Measurements from ENCODE around the gene ABTB2. TPM values are rescaled to one million over a fixed set of nuclear protein-coding genes. Genes with fewer than 3 reads are reported as not detected.

ABTB2 gene
- total RNA-seq, 1 donor from 2014 or later = 15.9 TPM

DNA sequence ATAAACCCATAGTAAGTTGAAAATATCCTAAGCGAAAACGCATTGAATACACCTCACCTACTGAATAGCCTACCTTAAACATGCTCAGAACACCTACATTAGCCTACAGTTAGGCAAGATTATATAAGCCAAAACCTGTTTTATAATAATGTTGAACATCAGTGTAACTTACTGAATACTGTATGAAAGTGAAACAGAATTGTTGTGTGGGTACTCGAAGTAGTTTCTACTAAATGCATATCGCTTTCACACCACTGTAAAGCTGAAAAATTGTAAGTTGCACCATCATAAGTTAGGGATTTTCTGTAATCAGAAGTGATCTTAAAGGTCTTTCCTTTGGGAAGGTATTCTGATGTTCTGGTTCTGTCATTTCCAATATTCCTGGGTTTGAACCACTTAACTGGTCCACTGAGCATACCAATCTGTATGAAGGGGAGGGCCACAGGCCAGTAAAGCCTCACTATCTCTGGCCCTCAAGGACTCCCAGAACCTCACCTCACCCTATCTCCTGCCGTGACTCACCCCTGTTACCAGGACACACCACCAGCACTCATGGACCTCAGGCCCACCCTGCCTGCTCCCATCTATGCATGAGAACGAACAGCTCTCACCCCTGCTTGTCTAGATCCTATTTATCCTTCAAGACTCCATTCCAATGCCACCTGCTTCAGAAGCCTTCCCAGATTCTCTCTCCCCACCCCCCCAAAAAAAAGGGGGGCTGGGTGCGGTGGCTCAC lies 182.4 kb downstream of the ABTB2 start:
- intact Hi-C loops (cut with DNase I) = loop anchor here (2.0 kb wide), 1 partner anchor 183 kb away; the partner anchor contains the start of gene ABTB2
- ATAC-seq (ENCODE audit: poor library complexity) = no peak
- DNase-seq = no peak

DNA sequence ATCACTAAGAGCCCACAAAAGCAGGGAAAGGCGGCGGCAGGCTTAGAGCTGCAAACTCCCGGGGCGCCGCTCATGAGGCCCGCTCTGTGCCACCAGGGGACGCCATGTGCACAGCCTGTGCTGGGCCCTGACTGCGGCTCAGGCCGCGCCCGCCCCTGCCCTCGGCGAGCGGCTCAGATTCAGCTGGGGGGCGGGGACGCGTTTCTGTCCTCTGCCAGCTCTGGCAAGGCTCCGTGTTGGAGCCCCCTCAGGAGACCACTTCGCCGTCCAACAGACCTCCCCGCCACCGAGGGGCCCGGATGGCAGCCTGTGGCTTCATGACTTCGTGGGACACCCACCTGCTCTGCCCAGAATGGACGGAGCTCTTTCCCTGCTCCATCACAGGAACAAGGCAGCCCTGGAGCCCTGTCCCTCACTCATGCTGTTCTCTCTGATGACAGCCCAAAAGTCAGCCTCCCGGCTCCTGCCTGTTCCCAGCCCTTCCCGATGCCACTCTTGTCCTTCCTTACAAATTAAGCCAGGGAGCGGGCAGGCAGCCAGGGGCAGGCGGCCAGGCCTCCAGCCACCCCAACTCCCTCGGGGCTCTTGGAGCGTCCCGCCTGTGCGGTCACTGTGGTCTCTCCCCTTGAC lies 183.3 kb downstream of the ABTB2 start:
- intact Hi-C loops (cut with DNase I) = loop anchor here (2.0 to 5.0 kb wide), 2 partner anchors 177 to 184 kb away; partner anchors contain the start of gene ABTB2
- peak; percentile 91 for DNase-seq
- ATAC-seq (ENCODE audit: poor library complexity) = peak; percentile 100

DNA sequence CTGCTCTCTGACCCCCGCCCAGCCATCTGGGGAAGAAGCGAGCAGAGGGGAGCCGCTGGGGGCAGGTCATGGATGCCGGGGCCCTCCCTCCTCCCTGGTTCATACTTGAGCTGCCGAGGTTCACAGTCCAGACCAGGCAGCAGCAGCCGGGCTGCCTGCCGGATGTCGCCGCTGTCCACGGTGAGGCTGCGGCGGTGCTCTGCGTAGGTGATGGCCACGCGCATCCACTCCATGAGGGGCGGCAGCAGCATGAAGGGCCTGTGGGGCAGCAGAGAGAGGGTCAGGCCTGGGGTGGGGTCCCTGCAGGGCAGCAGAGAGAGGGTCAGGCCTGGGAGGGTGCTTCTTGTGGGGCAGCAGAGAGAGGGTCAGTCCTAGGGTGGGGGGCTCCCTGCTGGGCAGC lies 184.8 kb downstream of the ABTB2 start:
- no peak for DNase-seq
- ATAC-seq (ENCODE audit: poor library complexity) = no peak
- intact Hi-C loops (cut with DNase I) = loop anchor here (5.0 kb wide), 1 partner anchor 176 kb away; no protein-coding TSS in a partner anchor

DNA sequence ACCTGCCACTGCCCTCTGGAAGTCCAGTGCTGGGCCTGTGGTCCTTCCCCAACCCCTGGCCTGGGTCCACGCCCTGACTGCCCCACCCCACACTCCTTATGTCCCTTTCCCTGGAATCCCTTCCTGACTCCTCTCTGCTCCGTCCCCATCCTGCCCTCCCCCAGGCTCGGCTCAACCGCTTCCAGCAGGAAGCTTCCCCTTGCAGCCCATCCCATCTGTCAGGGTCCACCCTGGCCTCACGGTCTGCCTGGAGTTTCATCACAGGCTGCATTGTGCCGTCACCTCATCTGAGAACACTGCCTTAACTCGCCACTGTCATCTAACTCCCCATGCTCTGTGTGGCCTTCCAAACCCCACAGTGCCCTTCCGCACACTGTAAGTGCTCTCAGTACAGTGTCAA lies 188.1 kb downstream of the ABTB2 start:
- DNase-seq (no peak), ATAC-seq (ENCODE audit: poor library complexity) (no peak)
- intact Hi-C loops (cut with DNase I) = loop anchor here (5.0 kb wide), 1 partner anchor 172 kb away; no protein-coding TSS in a partner anchor

DNA sequence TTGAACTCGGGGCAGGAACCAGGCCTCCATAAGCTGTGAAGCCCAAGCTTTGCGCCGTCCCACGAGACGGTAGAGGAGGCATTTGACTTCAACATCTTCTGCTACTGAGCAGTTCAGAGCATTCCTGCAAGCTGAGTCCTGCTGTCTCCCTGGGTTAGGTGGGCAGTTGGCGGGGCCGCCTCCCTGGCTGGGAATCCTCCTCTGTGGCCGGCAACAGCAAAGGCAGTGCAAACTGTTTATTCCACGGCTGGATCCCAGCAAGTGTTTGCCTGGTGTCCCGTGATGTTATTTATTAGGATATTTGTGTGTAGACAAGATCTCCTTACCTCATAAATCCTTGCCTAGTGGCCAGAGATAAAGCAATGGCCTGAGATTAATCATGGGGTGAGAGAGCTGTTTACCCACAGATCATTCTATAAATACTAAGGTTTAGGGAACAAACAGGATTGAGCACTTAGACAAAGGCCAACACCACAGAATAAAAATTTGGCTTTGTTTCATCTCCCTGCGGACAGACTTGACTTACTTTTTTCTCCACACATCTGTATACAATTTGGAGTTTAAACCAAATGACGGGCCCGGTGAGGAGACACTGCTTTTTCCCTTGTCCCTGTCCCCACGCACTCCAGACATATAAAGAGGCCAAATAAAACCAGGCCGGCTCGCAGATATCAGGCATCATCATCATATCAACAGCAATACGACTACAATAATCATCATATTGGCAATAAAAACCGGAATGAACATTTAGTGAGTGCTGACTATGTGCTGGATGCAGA lies 189.0 kb downstream of the ABTB2 start:
- ATAC-seq (ENCODE audit: poor library complexity) = no peak
- intact Hi-C loops (cut with DNase I) = no loop called here
- no peak for DNase-seq

DNA sequence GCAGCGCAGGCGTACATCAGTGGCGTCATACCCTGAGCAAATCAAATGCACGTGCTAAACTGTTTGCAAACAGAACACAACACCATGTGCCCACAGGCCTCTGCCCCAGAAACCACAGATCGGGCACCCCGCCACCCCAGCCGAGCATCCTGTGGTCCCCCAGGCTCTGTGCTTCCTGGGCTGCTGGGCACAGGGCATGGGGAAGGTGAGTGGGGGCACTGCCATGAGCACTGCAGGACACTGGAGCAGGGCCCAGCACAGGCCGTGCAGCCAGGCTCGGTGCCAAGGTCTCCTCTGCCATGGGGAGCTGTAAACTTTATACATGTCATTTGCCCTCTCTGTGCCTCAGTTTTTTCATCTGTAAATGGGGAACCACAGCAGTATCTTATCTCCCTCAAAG lies 189.8 kb downstream of the ABTB2 start:
- ATAC-seq (ENCODE audit: poor library complexity) = no peak
- intact Hi-C loops (cut with DNase I) = no loop called here
- DNase-seq = no peak

DNA sequence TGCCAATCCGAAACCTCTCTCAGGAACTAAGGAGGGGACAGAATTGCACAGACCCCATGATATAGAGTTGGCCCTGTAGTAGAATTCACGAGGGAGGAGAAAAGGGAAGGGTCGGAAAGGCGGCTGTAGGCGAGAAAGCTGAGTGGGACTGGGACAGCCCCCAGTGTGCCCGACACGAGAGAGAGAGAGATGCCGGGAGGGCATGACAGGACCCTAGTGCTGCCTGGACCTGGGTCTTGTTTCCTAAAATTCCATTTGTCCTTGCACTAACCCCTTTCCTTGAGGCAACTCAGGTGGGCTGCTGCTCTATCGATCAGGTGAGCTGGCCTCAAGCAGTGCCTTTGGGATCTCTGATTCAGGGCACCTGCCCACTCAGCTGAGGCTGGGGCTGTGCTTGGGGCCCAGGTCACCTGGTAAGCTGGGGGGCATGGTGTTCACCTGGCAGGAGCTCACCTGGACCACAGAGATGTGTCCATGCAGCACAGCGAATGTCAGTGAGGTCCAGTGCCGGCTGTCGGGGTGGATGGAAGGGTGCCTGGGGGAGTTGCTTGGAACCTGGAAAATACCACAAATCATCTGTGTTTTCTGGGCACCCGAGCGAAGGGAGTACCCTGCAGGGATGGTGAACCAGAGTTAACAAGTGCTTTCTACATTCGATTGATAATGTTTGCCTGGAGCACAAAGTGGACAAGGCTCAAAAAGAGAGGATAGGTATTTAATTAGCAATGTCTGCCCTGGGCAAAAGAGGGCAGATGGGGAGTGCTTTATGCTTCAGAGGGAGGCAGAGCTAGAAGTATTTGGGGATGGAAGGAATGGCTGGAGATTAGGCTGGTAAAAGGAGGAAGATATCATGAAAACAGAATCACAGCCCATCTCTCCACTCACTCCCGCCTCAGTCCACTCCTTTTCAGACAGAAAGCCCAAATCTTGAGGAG lies 190.7 kb downstream of the ABTB2 start:
- intact Hi-C loops (cut with DNase I) = no loop called here
- no peak for ATAC-seq (ENCODE audit: poor library complexity)
- peak; percentile 14 for DNase-seq

DNA sequence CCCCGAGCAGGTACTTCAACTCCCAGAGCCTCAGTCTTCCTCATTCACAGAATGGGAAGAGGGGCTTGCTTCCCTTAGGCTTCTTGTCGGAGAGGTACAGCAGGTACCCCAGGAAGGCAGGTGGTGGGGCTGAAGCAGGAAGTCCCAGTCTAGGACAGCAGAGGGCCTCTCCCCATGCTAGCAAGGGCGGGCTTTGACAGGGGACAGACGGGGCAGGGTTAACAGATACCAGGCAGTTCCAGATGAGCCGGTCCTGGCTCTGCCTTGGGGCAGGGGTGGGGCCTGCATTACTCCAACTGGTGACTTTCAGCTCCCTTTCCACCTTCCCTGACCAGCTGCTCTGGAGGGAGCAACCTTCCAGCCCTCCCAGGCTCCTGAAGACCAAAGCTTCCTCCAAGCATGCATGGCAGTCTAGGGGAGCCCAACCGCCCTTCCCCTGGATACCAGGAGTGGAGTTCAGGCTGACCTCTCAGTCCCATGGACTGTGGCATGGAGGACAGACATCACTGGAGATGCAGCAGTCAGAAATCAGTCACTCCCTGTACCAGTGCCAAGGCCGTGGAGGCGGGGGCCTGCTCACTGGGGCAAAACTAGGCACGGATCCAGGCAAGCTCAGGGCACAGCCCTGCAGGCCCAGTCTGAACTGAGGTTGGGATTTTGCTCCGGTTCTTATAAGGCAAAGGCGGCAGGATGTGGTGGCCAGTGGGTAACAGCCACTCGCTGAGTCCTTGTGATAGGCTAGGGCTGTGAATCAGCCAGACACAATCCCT lies 191.8 kb downstream of the ABTB2 start:
- DNase-seq (no peak), ATAC-seq (ENCODE audit: poor library complexity) (peak; percentile 18)
- intact Hi-C loops (cut with DNase I) = no loop called here

DNA sequence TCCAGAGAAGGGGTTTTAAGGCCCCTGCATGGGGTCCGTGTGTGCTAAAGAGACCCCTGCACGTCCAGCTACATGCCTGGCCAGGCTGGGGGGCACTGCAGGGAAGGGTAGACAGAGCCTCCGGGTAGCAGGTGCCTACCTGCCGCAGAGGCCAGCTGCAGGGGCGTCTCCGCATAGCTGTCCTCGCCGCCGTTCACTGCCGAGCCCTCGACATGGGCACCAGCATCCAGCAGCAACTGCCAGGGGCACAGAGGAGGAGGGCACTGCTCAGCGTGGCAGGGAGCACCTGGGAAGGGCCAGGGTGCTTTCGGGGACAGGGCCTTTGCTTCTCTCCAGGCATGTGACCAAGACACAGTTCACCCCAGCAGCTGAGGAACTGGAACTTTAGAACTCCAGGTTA lies 192.7 kb downstream of the ABTB2 start:
- intact Hi-C loops (cut with DNase I) = no loop called here

DNA sequence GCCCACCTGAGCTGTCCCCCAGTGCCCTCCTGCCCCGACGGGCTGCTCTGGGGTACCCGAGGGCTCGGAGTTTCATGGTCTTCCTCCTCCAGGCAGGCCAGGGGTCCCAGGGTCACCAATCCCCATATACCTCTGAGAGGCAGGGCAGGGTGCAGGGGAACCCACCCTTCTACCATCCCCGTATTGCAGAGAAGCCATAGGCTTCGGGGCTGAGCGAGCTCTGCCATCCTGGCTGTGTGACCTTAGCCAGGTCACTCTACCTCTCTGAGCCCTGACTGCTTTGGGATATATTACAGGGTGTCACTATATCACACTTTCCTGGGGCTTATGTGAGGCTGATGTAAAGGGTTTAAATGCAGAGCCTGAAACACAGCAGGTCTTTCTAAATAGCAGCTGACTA lies 195.0 kb downstream of the ABTB2 start:
- no peak for DNase-seq
- intact Hi-C loops (cut with DNase I) = no loop called here
- ATAC-seq (ENCODE audit: poor library complexity) = no peak

More for the DNA sequence above, 192.7 kb downstream of the ABTB2 start:
- DNase-seq (no peak), ATAC-seq (ENCODE audit: poor library complexity) (no peak)

DNA sequence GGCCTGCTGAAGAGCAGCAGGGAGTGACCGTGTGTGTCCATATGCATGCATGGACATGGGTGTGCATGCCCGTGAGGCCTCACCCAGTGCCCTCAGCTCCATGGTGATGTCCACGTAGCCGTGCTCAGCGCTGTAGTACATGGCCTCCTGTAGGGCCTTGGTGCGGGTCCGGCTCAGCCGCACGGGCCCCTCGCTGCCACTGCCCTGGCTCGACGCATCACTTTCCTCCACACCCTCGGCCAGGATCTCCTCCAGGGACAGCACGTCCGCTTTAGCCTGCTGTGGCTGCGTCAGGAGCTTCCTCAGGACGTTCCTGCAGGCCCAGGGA lies 195.4 kb downstream of the ABTB2 start:
- intact Hi-C loops (cut with DNase I) = no loop called here
- no peak for ATAC-seq (ENCODE audit: poor library complexity)
- no peak for DNase-seq

DNA sequence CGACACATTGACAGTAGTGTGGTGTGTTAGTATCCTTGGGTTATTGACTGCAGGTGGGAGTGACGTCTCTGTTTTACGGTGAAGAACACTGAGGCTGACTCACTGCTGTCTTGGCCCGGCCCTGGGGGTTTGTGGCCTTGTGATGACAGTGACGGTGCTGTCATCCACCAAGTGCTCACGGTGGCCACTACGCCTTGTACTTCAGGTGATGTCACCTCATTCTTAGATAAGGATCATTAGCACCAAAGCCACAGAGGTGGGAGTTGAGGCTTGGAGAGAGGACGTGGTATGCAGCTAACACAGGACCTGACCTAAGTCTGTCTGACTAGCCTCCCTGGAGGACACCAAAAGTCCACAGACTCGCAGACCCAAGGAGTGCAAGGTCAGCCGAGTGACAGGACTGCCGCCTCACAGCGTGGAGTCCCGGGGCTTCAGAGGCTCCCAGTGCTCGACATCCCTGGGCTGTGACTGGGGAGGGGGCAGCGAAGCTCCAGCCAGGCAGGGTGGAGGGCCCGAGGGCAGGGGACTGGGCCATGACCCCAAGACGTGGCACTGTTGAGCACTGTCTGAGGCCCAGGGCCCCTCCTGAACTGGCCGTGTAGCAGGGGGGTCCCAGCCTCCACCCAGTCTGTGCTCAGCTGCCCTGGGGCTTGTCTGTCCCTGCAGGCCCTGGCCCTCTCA lies 195.9 kb downstream of the ABTB2 start:
- DNase-seq = peak; percentile 33
- ATAC-seq (ENCODE audit: poor library complexity) = no peak
- intact Hi-C loops (cut with DNase I) = no loop called here

DNA sequence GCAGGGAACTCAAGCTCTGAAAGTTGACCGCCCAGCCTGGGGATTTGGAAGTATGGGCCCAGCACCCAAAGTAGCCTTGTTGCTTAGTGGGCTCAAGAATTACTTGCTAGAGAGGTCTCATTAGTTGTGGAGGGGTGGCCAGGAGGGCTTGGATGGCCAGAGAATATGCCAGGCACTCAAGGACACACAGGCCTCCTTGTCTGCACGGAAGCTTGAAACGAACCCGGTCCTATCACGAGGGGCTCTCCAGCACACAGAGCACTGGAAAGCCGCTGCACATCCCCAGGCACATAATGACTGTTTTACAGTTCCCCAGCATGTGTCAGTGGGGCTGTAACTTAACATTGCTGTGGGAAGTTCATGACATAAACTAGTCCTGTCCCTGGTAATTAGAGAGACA lies 196.4 kb downstream of the ABTB2 start:
- peak; percentile 5 for DNase-seq
- intact Hi-C loops (cut with DNase I) = no loop called here
- no peak for ATAC-seq (ENCODE audit: poor library complexity)

DNA sequence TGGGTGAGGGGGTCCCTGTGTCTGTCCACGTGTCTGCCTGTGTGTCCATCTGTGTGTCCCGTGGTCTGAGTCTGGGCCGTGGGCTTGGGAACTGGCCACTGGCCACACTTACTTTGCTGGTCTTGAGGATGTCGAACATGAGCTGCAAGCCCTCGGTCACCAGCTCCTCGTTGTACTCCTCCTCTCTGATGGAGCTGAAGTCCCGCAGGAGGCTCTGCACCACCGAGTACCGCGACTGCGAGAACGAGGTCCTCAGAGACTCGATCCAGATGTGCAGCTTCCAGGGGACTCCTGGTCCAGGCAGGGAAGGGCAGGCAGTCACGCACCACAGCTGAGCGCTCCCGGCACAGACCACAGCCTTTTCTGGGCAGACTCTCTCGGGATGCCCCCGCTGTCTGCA lies 197.0 kb downstream of the ABTB2 start:
- DNase-seq = no peak
- intact Hi-C loops (cut with DNase I) = no loop called here

DNA sequence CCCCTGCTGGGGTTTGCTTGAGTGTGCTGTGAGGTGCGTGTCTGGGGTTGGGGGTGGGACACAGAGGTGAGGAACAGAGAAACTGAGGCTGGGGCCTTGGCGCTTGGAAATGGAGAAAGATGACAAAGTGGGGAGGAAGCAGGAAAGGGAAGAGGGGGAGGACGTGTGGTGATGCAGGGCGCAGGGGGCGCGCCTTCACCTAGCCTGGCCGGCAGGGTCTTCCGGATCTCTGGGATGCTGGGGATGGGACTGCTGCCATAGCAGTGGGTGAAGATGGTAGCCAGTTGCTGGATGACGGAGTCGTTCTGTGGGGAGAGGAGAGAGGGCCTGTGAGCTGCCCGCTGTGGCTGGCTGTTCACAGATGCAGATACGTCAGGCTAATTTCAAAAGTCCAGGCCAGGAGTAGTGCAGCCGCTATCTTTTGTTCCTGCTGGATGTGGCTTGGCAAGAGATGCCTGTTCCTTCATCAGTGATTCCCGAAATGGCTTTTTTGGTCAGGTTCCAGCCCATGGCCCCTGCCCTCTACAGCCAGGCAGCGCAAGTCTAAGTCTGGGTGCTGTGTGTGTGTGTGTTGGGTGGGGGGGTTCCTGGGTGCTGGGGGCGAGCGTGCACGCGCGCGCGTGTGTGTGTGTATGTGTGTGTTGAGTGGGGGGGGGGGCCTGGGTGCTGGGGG lies 197.6 kb downstream of the ABTB2 start:
- peak; percentile 41 for DNase-seq
- intact Hi-C loops (cut with DNase I) = no loop called here

More for the DNA sequence above, 197.0 kb downstream of the ABTB2 start:
- ATAC-seq (ENCODE audit: poor library complexity) = no peak

DNA sequence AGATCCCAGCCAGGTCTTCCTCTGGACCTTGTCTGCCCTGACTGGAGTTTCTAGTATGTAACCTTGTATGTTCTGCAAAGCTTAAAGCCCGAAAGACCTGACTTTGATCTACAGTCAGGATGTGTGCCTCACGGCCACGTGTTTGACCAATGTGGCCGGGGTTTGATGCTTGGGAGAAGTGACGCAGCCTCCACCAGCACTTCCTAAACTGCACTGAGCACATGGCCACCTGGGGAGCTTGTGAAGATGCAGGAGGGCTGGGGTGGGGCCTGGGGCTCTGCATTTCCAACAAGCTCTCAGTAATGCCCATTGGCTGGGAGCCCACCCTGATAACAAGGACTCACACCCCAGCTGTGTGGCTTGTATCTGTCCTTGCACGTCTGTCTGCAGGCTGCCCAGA lies 199.1 kb downstream of the ABTB2 start:
- no peak for DNase-seq
- ATAC-seq (ENCODE audit: poor library complexity) = no peak
- intact Hi-C loops (cut with DNase I) = no loop called here

More for the DNA sequence above, 197.6 kb downstream of the ABTB2 start:
- peak; percentile 73 for ATAC-seq (ENCODE audit: poor library complexity)

DNA sequence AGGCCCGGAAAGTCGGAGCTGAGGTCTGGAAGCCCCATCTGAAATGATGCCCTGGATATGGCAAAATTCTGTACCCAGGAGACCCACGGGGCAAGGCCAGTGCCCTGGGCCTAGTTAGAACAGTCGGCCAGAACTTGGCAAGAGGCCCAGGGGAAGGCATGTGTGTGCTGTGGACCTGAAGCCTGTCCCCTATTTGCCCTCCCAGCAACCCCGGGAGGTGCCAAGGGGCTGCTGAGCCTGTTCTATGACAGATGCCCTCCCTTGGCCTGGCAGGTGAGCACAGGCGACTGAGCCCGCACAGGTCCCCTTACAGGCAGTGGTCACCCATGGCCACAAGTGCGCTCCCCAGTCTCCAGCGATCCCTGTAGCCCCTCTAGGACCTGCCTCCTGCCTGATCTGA lies 200.6 kb downstream of the ABTB2 start:
- DNase-seq (peak; percentile 76), ATAC-seq (ENCODE audit: poor library complexity) (peak; percentile 57)
- intact Hi-C loops (cut with DNase I) = no loop called here

All from Right ventricle myocardium superior (tissue), 1 donor.